GM19438 (cell line): ENCODE data around the gene GOLT1A.

ENCODE experiments used
- ATAC-seq: cut with Tn5 transposase; IDR thresholded peaks from one replicate; pipeline ENCODE4 v1.9.1; 2021; ENCODE audit warnings: low read depth; ENCODE audit not compliant: unreplicated experiment

GOLT1A gene

GRCh38 chr1:204221271-204221670 is 7.5 kb upstream of the GOLT1A start:
- no peak for ATAC-seq

DNA sequence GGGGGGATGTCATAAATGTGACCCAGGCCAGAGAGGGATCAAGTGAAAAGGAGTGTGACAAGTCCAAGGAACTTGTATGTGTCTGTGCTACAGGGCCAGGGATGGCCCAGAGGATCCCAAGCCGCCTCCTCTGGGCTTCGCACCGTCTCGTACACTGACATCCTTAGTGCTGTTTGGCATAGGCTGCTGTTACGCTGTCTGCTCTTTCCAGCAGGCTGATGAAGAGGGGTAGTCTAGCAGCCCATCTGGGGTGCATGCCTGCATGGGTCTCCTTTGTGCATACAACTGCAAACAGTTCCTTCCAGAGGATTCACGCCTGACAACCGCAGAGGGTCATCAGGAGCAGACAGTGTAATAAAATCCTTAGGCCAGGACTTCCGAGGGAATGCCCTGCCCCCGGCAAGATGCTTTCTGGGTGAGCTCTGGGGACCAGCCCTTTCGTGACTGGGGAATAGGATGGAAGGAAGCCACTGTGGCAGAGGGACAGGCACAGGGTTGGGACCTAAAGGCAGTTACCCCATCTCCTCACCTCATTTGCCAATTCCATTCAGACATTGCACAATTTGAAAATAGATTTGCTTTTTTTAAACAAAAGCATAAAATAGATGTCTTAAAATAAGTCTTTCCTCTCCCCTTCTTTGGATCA is 6.3 kb upstream of the GOLT1A start:
- no peak for ATAC-seq

GRCh38 chr1:204218552-204218951 is 4.8 kb upstream of the GOLT1A start:
- ATAC-seq: no peak

GRCh38 chr1:204217648-204218000 is 3.8 kb upstream of the GOLT1A start:
- no peak for ATAC-seq

- no peak for ATAC-seq
These were observed 3.3 kb upstream of the GOLT1A start for GRCh38 chr1:204216880-204217647.

GRCh38 chr1:204216236-204216635 is 2.4 kb upstream of the GOLT1A start:
- no peak for ATAC-seq

- ATAC-seq: no peak
These were observed 1.1 kb downstream of the GOLT1A start for GRCh38 chr1:204212715-204213114.

- ATAC-seq: no peak
These were observed 2.7 kb downstream of the GOLT1A start for GRCh38 chr1:204211046-204211445.

DNA sequence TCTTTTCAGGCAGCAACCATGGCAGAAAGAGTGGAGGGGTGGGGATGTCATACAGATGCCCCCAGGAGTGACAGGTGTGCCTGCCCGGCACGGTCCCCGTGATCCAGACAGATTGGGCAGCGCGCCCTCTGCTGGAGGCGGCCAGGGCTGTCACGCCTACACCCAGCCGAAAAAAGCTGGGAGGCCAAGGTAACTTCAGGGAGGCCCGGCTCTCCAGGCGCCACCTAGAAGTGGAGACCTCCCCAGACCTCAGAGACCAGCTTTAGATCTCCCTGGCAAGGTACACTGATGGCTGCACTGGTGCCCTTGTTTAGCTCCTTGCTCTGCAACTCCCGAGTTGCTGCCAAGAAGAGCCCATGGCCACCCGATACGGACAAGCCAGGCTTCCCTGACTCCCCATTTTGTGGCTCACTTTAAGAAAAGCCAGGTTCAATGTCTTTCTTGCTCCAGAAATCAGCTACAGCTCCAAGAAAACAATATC is 6.6 kb downstream of the GOLT1A start:
- no peak for ATAC-seq

DNA sequence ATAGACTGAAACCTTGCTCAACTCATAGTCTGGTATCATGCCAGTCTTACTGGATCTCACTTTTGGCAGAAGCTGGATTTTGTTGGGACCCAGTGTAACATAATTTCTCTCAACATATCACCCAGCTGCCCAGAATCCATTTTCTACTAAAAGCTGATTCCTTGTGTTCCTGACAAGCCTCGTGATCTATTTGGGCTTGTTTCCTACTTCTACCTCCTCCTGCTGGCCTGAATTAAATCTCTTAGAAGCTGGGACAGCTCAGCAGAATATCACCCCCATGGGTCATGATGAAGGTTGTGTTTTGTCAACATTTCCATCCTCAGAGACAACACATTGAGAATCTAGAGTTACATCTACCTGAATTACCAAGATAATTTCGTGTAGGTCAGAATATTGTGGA is 7.7 kb downstream of the GOLT1A start:
- ATAC-seq: no peak

GRCh38 chr1:204205486-204205885 is 8.3 kb downstream of the GOLT1A start:
- ATAC-seq: no peak

- ATAC-seq: no peak
These were observed 8.8 kb downstream of the GOLT1A start for GRCh38 chr1:204204944-204205343.

DNA sequence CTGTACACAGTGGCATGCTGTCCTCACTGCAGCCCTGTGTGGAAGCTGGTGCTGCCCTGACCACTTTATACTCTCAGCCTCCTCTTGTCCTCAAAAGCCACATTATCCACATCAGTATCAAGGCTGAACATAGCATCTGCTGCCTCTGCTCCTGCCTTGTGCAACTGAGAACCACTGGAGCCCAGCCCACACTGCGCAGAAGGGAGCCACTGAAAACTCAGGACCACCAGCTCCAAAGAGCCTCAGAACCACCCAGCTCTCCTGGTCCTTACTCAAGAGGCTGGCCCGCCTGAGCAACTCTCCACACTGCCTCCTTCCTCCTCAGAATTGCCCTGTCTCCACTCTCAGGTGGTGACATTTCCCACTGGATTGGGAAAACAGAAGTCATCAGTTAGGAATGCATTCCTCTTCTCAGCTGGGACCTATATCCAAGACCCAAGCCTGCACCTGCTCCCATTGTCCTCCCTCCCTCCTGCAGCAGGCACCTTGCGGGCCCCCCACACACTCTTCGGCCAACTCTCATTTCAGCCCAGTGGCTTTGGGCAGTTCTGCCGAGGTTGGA is 10.5 kb downstream of the GOLT1A start:
- ATAC-seq: no peak

DNA sequence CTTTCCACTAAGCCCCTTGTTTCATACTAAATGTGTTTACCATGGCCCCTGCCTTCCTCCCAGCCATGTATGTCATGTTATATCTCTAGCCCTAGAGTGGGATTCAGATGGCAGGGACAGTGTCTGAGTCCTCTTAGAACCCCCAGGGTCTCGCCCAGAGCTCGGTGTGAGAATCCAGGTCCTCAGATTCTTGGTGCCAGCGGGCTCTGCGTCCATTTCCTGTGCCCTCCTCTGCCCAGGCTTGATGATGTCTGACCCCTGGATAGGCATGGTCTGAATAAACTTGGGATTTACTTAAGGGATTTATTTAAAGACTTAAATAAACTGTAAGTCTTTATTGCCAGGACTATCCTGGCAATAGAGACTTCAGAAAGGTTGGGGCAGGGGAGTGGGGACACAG is 11.3 kb downstream of the GOLT1A start:
- ATAC-seq: no peak

- ATAC-seq: no peak
These were observed 12.3 kb downstream of the GOLT1A start for GRCh38 chr1:204201348-204202040.

DNA sequence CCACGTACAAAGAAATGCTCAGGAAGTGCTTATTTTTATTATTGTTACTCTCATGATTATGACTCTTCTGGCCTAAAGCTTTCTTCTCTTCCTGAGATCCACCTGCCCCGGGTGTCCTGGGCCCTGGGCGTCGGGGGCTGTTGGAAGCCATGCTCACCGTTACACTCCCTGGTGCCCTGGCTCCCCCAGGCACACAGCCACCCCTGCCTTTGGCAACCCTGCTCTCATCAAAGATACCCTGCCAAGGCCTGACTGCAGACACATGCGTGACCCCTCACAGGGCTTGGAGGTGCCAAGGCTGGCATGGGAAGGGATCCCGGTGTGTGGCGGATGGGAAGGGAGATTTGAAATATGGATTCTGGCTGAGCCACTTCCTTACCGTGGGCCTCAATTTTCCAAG is 14.2 kb downstream of the GOLT1A start:
- no peak for ATAC-seq

DNA sequence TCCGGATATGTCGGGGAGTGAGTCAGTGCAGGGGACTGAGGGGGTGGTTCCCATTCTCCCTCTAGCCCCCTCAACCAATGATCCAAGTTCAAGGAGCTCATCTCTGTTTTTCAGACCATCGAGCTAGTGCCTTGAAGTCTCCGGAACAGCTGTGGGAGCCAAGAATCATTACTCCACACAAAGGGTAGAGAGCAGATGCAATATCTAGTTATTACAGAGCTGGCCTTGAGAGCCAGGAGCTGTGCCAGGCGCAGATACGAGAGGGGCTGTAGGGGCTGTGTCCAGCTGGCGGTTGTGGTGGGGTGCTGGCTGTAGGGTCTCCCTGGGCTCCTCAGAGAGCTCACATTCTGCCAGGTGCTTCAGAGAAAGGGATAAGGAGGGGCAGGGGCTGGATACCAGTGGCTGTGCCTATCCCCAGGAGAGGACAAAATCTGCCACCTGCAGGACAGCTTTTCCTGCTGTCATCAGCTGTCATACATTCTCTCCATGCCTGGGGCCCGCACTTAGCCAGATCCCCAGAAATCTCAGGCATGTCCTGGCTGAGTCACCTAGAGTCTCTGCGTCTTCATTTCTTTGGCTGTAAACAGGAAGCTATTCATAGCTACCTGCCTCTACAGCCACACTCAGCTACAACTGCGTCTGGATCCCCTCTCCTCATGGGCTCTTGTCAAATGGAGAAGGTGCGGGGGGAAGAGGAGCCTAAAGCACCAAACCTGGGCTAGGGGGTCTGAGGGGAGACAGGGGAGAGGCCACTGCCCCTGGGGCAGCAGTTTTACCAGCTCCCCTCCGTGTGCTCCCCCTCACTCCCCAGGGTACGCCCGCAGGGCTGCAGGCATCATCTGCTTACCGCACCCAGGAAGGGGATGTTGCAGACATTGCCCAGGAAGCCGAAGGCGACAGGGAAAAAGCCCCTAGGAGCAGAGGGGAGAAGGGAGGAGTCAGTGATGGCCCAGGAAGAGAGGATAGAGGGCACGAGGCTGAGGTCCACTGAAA is 15.1 kb downstream of the GOLT1A start:
- no peak for ATAC-seq

- no peak for ATAC-seq
These were observed 16.7 kb downstream of the GOLT1A start for GRCh38 chr1:204197068-204197467.

DNA sequence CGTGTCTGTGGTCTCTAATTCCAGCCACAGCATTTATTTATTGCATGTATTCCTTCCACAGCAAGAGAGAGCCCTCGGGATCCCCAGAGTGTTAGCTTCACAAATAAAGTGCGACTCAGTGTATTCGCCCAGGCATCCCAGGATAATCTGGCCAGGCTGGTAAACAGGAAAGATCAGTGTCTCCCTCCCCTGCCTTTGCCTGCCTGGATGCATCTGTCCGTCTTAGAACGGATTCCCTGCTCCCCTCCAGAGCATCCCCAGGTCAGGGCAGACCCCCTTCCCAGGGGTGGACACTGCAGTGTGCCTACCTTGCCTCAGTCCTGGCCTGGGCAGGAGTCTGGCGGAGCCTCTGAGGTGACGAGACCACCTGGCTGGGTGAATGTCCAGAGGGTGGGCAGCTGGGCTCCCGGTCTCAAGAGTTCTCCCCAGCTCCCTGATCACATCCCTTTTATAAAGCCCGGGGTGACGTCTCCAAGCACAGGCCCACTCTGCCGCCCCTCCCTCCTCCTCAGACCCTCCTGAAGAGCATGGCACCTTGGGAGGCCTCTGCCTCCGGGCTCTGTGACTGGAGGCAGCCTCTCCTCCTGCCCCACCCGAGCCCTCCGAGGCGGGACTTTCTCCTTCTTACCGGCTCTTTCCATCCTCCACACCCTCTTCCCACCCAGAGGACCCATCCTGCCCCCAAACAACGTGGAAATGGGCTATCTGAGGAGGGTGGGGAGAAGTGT is 17.6 kb downstream of the GOLT1A start, which contains the start of gene KISS1:
Gene KISS1, minus strand, starts transcription at position 424 of the 728 bp plus-strand sequence. CDS start 3,615 bp downstream, outside the sequence.
- ATAC-seq: no peak
